NCI-H146 treated with DMSO at 0.1 percent for 48 hours (cell line): ENCODE data around the gene KCTD12.

ENCODE experiments used
- DNase-seq: peaks from one replicate; lab custom pipeline; 2025; ENCODE audit not compliant: unreplicated experiment; lab: John Stamatoyannopoulos, UW

The KCTD12 gene

DNA sequence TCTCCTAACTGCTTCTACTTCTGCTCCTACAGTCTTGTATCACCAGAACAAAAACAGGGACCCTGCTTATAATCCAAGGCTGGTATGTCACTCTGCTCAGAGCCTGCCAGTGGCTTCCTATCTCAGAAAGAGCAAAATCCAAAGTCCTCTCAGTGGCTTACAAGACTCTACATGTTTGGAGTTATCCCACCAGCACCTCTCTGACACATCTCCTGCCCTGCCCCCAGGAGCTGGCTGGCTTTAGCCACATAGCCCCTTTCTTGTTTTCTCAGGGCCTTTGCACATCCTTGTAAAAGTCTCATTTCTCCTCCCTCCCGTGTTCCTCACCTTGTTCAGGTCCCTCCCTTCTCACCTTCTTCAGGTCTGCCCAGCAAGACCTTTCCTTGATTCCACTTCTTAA is 2.2 kb upstream of the KCTD12 start:
- DNase-seq: no peak

DNA sequence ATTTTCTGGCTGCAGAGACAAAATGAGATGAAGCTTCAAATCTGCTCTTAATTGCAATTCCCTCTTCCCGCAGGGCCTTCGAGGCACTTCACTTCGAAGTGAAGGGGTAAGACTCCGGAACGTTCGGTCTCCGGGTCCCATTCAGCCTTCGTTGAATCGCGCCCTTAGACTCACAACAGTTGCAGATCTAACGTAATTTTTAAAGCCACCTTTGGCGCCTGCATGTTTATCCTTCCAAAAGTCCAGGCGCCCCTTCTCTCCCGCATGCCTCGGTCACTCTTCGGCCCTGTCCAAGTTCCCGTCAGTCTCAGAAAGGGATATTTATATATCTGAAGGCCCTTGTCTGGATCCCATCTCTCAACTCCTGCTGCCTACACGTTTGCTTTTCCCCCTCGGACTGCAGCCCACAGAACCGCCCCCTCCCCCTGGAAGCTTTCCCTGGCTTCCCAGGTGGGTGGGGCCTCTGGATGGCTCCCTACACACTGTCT is 915 bp upstream of the KCTD12 start:
- peak; percentile 42 for DNase-seq

DNA sequence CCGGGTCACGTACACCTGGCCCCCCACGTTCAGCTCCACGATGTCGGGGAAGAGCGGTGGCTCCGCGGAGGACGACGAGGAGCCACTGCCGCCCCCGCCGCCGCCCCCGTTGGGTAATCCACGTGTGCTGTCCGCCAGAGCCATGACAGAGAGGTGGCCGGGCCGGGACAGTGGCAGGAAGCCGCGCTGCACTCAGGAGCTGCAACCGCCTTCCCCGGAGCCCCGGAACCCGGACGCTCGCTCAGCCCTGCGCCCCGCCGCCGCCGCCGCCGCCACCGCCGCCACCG is 257 bp downstream of the KCTD12 start:
- DNase-seq: no peak

DNA sequence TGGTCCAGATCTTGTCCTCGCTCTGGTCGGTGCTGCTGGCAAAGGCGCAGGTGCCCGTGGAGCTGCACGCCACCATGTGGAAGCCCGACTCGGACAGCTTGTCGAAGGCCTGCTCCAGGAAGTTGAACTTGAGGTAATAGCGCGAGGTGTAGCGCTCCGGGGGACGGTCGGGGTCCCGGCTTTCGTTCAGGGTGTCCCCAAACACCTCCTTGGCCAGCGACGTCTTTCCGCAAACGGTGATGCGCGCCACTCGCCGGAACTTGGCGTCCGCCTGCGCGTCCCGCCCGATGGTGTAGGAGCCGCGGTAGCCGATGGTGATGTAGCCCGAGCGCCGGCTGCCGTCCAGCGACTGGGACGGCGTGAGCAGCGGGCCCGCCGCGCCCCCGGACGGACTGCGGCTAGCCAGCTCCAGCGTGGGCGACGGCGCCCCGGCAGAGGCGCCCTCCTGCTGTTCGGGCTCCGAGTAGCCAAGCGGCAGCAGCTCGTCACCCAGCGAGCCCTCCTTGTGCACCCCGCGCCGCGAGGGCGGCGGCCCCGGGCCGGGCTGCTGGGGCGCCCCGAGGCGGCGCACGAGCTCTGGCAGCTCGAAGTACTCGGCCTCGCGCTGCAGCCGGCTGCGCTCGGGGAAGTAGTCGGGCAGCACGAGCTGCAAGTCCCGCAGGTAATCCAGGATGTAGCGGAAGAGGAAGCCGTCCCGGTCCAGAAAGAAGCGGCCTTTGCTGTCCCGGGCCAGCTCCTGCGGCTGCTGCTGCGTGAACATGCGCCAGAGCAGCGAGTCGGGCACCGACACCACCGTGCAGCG is 801 bp downstream of the KCTD12 start:
- peak; percentile 44 for DNase-seq

DNA sequence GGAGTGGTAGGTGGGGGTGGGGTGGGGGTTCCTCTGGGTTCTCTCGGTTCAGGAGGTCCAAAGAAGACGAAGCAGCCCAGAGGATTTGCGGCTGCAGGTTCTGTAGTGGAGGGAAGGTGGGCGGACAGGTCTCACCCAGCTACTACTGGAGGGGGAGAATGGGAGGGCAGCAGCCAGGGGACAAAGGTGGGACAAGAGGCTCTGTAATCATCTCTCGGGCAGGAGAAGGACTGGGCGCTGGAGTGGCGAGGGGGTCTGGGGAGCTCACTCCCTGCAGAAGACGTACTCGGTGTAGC is 1.4 kb downstream of the KCTD12 start:
- no peak for DNase-seq

DNA sequence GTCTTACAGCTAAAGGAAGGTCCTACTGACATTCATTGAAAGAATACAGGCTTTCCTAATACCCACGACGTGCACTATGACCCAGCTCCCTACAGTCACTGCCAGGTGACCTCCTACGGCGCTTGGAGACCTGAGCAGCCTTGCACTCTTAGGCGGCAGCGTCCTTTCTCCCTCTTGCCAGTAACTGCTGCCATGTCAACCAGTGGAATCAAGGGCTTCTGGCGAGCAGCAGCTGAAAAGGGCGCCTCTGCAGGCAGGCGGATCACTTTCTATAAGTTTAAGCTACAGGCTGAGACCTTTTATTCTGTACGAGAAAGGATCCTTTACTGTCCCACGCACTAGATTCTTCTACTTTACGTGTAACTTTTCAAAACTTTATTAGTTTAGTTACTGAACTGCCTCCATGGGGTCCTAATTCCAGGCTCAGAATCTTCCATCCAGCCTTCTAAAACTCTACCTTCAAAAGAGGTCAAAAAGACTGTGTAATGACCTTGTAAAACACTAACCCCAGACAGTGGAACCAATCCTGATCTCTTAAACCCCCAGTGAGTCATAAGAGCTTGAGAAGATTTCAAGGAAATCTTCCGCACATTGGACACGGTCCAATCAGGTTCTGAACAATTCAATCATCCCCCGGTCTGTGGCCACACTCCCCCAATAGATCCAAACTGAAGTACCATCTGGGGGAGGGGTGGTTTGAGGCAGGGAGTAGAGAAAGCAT is 1.9 kb downstream of the KCTD12 start:
- DNase-seq: peak; percentile 64

DNA sequence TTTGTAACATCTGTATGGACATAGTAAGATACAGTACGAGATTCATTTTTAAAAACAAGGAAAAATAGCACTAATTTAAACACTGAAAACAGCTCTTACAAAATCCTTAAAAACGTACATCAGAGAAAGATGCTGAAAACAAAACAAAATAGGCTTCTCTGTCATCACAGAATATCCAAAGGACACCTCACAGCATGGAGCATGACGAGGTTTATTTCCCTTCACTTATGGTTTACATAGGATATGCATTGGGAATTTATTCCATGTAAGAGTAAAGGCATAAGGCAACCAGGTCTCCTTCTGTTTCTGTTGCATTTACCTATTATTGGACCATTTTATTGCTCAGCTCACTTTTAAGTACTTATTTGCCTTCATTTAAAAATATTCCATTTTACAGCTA is 3.0 kb downstream of the KCTD12 start:
- DNase-seq: no peak

DNA sequence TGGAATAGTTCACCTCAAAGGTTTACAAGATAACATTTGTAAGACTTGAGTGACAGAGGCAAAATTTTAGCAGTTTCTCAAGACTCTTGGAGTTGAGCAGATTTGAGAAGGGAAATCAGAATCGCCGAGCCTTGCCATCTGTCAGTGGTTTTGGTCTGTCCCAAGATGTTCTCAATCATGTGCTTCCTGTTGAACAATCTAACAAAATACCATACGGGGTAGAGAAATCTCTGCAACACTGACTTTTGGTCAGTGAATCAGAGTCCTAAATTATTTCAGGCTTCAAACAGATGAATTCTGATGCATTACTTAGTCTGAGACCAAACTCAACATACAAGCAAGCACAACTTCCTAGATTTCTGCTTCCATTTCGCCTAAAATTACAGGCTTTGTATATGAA is 3.8 kb downstream of the KCTD12 start:
- DNase-seq: no peak

DNA sequence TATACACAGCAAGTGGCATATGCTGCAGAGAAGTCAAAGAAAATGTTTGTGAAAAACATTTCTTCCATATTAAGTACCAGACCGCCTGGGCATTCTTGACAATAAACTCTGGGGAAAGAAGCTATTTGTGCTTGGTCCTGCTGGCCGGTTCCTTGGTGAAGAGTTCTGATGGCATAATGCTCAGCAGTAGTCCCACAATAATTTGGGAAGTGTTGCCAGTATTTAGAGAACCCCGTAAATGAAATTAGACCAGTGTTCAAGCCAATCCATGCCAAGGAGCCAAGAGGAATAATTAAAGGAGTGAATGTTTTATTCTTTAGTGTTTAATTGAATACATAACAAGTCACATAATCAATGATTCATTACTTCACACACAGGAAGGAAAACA is 6.3 kb downstream of the KCTD12 start:
- DNase-seq: no peak

DNA sequence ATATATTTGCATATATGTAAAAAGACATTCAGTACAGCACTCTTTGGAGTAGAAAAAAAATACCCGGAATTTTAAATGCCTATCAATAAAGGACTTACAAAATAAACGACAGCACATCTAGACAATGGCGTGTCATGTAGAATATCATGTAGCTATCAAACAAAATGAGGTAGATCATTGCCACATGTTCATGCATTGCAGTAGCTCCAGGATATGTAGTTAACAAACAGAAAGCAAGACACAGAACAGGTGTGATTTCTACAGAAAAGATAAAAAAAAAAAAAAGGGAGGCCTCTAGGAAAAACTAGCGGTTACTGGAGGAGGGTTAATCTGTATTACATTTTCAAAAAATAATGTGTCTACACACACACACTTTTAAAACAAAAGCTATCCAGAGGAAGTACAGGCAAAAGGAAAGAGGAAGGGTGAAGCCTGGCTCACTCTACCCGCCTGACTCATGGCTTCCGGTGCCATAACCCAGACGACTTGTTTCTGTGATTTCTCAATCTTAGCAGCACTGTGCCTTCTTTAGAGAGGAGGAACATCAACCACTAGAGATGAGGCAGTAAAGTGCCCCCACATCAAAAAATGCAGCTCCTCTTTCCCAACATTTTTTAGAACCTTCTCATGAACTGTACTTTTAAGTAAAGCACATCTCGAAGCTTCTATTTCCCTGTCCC is 6.9 kb downstream of the KCTD12 start:
- peak; percentile 14 for DNase-seq

DNA sequence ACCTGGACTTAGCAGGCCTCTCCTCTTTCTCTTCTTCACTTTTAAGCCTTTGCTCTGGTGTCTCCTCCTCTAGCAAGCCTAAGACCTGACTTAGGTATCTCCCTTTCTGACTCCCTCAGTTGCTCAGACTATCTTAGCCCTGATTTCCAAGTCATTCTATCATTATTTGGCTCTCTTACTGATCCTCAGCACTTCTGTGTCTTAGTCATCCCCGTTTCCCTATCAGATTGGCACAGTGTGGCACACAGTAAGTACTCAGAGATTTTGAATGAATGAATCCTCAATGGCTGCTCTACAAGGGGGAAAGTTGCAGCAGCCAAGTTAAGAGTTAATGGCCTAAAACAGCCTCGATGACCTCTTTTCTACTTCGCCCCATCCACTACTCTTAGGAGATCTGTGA is 8.2 kb downstream of the KCTD12 start:
- DNase-seq: no peak

DNA sequence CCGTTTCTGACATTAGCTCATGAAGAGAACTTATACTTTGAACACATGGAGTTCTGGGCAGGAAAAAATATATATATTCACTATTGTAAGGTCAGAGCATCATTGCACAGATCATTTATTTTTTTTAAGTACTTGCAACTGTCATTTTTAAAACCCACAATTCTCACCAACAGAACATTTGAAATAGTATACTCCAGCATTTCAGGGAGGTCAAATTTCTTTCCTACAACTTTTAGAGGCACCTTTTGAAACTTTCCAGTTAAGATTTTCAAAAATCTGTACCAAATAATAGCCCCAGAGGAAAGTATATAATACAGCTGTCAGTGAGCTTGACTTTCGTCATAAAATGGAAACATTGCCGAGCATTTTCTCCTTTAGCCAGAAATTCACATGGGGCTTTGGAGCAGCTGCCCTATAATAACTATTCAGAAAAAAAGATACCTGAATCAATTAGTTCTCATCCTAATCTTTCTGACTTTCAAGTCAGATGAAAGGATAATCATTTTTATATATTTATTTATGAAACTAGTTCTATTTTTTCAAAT is 10.9 kb downstream of the KCTD12 start:
- DNase-seq: no peak

DNA sequence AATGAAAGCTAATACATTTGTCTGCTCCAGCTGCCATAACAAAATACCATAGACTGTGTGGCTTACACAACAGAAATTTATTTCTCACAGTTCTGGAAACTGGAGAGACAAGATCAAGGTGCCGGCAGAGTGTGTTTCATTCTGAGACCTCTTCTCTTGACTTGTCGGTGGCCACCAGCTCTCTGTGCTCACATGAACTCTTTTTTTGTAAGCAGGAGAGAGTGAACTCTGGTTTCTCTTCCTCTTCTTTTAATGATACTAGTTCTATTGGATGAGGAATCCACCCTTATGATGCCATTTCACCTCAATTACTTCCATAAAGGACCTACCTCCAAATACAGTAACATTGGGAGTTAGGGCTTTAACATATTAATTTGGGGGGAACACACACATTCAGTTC is 11.7 kb downstream of the KCTD12 start:
- no peak for DNase-seq

DNA sequence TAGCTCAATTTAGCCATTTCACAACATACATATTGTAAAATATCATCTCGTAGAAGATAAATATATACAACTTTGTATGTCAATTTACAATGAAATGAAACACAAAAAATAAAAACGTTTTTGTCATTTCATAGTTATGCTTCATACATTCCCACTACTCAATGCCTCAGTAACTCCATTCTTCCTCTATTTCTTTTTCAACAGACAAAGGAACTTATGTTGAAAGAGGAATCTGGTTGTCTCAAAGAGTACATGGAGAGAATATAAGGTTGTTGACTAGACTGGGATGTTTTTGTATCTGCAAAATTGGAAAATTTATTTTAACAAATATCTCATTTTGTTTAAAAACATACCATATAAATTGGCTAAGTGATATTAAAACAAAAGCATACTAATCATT is 12.8 kb downstream of the KCTD12 start:
- no peak for DNase-seq

DNA sequence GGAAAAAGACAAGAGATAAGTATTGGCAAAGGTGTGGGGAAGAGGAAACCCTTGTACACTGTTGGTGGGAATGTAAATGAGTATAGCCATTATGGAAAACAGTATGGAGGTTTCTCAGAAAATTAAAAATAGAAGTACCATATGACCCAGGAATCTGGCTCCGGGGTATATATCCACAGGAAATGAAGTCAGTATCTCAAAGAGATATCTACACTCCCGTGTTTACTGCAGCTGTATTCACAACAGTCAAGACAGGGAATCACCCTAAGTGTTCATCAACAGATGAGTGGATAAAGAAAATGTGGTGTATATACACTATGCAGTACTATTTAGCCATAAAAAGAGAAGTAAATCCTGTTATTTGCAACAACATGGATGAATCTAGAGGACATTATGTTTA is 13.5 kb downstream of the KCTD12 start:
- DNase-seq: no peak

DNA sequence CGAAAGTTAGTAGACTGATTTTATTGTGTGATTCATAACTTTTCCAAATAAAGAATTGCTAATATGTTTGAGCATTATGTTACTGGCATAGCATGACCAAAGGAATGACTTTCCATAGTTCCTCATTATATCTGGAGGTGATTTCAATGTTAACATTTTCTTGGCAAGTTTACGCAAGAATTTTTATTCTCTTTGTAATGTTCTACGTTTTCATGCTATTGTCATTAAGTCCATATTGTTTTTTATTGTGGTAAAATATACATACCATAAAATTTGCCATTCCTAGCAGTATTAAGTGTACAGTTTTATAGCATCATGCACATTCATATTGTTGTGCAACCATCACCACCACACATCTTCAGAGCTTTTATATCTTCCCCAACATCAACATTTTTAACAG is 14.8 kb downstream of the KCTD12 start:
- no peak for DNase-seq

DNA sequence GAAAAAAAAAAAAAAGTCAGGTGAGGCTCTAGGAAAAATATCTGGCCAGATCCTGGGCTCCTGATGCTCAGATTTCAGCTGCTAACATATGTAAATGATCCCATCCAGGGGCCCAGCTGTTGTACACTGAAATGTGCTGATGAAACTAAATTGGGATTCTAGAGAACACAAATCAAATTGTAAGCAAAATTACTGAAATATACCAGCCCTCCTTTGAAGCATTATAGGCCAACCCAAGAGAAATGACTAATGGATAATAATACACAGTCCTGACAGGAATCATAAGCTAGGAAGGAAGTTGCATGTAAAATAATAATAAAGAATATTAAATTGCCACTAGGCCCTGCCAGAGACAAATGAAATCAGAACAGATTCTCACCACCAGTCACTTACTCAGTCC is 17.8 kb downstream of the KCTD12 start:
- no peak for DNase-seq

DNA sequence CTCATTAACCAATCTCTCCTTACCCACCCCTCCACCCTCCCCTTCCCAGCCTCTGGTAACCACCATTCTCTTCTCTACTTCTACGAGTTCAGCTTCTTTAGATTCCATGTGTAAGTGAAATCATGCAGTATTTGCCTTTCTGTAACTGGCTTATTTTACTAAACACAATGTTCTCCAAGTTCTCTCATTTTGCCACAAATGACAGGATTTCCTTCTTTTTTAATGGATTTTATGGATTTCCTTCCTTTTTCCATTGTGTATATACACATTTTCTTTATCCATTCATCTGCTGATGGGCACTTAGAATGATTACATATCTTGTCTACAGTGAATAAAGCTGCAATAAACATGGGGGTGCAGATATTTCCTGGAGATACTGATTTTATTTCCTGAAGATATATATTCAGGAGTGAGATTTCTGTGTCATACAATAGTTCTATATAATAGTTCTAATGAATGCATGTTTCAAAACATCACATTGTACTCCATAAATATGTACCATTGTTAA is 20.2 kb downstream of the KCTD12 start:
- no peak for DNase-seq

DNA sequence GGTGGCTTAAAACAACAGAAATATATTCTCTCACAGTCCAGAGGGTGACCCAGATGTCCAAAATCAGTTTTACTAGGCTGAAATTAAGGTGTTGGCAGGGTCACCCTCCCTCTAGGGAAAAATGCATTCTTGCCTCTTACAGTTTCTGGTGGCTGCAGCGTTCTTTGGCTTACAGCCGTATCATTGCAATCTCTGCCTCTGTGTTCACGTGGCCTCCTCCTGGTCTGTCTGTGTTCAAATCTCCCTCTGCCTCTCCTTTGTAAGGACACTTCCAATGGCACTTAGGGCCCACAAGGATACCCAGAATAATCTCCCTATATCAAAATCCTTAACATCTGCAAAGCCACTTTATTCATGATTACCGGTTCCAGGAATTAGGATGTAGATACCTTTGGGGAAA is 21.1 kb downstream of the KCTD12 start:
- DNase-seq: no peak

DNA sequence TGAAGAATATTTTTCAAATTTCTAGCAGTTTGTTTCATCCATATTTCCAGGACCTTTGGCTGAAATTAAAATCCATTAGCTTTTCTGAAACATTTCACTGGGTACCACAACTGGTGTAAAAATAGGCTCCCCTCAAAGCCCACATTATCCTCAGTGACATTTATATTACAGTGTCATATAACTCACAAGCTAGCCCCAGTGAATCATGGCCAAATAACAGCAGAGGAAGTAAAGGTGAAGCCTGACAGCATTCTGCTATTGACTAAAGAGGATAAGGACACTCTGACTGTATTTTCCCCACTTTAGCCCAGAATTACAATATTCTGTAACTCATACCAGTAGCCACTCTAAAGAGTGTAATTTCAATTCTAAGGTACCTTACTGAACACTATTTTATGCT is 21.9 kb downstream of the KCTD12 start:
- DNase-seq: no peak

DNA sequence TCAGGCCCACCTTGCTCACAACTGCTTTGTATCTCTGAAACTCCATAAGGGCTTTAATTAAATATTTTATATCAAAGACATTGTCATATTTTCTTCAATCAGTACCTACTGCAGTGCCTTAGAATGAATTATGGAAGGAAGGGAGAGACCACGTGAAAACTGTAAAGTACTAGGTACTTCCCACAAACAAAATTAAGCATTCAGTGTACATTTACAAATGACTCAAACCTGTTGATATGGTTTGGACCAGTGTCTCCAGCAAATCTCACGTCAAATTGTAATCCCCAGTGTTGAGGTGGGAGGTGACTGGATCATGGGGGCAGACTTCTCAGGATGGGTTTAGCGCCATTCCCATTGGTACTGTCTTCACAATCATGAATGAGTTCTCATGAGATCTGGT is 23.2 kb downstream of the KCTD12 start:
- DNase-seq: no peak

DNA sequence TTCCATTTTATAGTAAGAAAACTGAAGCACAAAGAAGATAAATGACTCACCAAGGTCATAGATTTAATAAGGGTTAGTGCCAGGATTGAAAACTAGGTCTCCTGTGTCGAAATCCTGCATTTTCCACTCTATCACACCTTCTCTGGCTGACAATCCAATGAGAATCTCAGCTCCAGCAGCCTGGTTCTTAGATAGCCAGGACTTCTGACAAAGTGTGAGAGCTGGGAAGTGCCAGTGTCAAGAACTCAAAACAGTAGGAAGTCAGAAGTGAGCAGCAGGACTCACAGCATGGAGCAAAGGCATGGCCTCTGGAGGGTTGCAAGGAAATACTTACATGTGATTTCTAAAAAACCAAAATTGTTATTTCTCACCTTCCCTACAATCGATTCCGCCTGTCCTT is 24.3 kb downstream of the KCTD12 start:
- no peak for DNase-seq
